HUES6 (cell line): Measurements from ENCODE around the gene CGB2.

ENCODE experiments used
- H3K27ac ChIP-seq: 2 replicates; pipeline ENCODE4 v1.7.0; 2013; ENCODE audit warnings: low read depth, mild to moderate bottlenecking, low read length, inconsistent platforms
- H3K27me3 ChIP-seq: 2 replicates; pipeline ENCODE4 v1.6.1; 2013; ENCODE audit warnings: low read length; ENCODE audit not compliant: control insufficient read depth, insufficient read depth
- H3K36me3 ChIP-seq: 2 replicates; pipeline ENCODE4 v1.6.1; 2013; ENCODE audit warnings: low read length; ENCODE audit not compliant: control insufficient read depth, insufficient read depth
- H3K4me1 ChIP-seq: 2 replicates; pipeline ENCODE4 v1.6.1; 2013; ENCODE audit warnings: low read length; ENCODE audit not compliant: control insufficient read depth, insufficient read depth
- H3K4me3 ChIP-seq: 2 replicates; pipeline ENCODE4 v1.5.1; 2013; ENCODE audit warnings: low read depth, low read length
- H3K9ac ChIP-seq: one replicate; pipeline ENCODE4 v1.6.1; 2013; ENCODE audit warnings: mild to moderate bottlenecking, low read length
- H3K9me3 ChIP-seq: 2 replicates; pipeline ENCODE4 v1.6.1; 2013; ENCODE audit warnings: low read depth, low read length; ENCODE audit not compliant: control insufficient read depth, insufficient read depth

Gene CGB2

DNA sequence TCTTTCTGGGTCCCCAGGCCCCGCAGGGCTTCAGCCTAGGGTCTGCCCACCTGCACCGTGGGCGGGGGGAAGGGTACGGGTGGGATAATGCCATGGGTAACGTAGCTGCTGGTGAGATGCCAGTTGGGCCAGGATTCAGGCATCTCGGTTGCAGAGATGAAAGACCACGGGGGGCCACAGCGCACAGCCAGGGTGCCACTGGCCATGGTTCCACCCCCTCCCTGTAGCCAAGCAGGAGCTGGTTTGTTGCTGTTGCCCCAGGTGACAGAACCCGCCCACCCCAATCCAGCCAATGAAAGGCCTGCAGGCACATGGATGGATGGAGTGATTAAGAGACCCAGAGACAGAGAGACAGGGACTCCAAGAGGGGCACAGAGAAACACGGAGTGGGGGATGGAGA is 26.9 kb downstream of the CGB2 start:
- H3K4me1 ChIP-seq, result peaks cover 15% of the 10 kb centered on the region; the same call in 1 of the 2 replicates
- H3K9ac ChIP-seq, result no peak overlapping the region
- H3K9me3 ChIP-seq, result no peaks in the 10 kb centered on the region
- no peak overlapping the region for H3K27ac ChIP-seq
- no peak overlapping the region for H3K4me3 ChIP-seq
- no peaks in the 10 kb centered on the region for H3K36me3 ChIP-seq
- H3K27me3 ChIP-seq, result peaks cover 66% of the 10 kb centered on the region

- Histone ChIP-seq H3K27me3 (peaks cover 62% of the 10 kb centered on the region), H3K27ac (no peak overlapping the region), H3K9ac (no peak overlapping the region), H3K9me3 (no peaks in the 10 kb centered on the region), H3K36me3 (no peaks in the 10 kb centered on the region), H3K4me3 (no peak overlapping the region), H3K4me1 (peaks cover 19% of the 10 kb centered on the region; the same call in 1 of the 2 replicates)
Observed at GRCh38 chr19:49059053-49059452, 27.4 kb downstream of the CGB2 start.

DNA sequence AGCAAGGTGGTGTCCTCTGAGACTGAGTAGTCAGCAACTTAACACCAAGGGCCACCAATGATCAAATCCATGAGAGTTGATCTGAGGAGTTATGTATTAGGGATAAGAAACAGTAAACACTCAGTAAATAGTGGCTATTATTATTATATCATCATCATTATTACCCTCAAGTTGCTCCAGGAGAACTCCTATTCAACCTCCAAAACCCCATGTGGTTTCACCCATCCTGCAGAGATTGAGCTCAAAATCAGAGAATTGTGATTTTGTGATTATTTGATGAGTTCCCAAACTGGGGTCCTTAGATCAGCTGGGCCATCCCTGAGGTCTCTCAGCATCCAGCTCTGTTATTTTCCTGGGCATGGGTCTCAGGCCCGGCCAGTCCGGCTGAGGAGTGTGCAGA is 29.3 kb downstream of the CGB2 start:
- no peaks in the 10 kb centered on the region for H3K9me3 ChIP-seq
- H3K4me1 ChIP-seq, result peaks cover 34% of the 10 kb centered on the region
- no peak overlapping the region for H3K9ac ChIP-seq
- H3K27me3 ChIP-seq, result peaks cover 59% of the 10 kb centered on the region
- H3K36me3 ChIP-seq, result no peaks in the 10 kb centered on the region
- H3K4me3 ChIP-seq, result no peak overlapping the region
- H3K27ac ChIP-seq, result no peak overlapping the region

DNA sequence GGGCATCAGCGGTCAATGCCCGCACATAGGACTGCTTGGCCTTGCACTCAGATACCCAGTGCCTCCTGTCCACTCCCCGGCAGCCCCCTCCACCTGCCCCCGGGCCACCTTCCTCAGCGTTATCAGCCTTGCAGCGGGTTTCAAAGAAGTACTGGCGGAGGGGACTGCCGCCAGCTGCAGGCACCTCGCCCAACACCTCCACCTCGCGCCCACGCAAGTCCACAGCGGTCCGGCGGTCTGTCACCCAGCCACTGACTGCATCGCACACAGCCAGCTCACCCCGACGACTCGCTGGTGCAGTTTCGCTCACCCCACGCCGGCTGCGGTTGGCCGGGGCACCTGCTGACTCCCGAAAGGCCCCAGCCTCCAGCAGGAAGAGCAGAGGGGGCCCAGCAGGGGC is 29.8 kb downstream of the CGB2 start:
- Histone ChIP-seq H3K9me3 (no peaks in the 10 kb centered on the region), H3K36me3 (no peaks in the 10 kb centered on the region), H3K27ac (no peak overlapping the region), H3K27me3 (peaks cover 59% of the 10 kb centered on the region), H3K4me3 (no peak overlapping the region), H3K9ac (no peak overlapping the region), H3K4me1 (peaks cover 35% of the 10 kb centered on the region)

DNA sequence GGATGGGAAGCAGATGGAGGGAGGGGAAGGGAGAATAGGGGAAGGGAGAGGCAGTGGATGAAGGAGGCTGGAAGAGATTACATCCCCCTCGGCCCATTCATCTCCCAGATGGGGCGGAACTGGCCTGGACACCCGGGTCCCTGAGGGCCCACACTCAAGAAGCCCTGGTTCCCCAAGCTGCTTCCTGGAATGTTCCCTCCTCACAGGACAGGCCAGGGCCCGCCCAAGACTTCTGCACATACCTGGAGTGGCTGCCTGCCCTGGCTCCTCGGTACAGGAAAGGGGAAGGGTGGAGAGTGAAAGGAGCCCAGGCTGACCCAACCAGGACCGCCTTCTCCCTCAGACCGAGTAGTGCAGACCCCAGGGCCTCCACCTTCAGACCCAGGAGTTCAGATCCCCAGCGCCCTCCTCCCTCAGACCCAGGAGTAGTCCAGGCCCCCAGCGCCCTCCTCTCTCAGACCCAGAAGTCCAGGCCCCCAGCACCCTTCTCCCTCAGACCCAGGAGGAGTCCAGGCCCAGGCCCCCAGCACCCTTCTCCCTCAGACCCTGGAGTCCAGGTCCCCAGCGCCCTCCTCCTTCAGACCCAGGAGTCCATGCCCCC is 32.4 kb downstream of the CGB2 start:
- Histone ChIP-seq H3K27me3 (peaks cover 59% of the 10 kb centered on the region), H3K27ac (no peak overlapping the region), H3K9me3 (no peaks in the 10 kb centered on the region), H3K9ac (no peak overlapping the region), H3K36me3 (no peaks in the 10 kb centered on the region), H3K4me1 (peaks cover 25% of the 10 kb centered on the region), H3K4me3 (peak overlapping the region; percentile 58)

- peak within 1 kb of the TSS; percentile 7 for H3K9ac ChIP-seq
- H3K27ac ChIP-seq, result no peak within 1 kb of the TSS
- H3K27me3 ChIP-seq, result peaks cover 60% of the 10 kb centered on the region
- H3K4me1 ChIP-seq, result peaks cover 25% of the 10 kb centered on the region
- H3K36me3 ChIP-seq, result no peaks in the 10 kb centered on the region
- H3K9me3 ChIP-seq, result no peaks in the 10 kb centered on the region
- H3K4me3 ChIP-seq, result peak within 1 kb of the TSS; percentile 58
Observed at GRCh38 chr19:49064768-49065611, 33.3 kb downstream of the CGB2 start, which contains the start of gene NTF4. TSS of gene NTF4 (minus strand) at chr19:49064818. CDS start at chr19:49061997, 2,821 bp downstream.

DNA sequence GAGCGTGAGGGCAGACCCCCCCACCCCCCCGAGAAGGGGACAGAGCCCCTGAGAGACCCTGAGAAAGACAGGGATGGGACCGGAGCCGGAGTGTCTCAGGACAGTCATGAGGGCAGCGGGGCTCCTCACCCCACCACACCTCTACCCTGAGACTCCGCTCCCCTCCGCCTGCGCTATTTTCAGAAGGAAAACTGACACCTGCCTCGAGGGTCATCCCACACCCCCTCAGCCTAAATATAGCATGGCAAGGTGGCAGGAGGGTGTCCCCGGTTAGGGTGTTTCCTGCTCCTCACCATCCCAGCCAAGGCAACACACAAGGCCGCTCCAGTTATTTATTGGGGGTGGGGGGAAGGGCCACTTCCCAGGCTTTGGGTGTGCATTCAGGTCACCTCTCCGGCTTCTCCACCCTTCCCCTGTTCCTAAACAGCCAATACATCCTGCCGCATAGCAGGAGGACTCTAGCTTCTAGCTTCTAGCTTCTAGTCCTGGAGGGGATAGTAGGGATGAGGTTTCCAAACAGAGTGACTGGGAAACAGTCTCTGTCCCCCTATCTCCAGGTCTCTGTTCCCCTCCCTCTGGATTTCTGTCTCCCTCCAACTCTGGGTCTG is 34.3 kb downstream of the CGB2 start:
- Histone ChIP-seq H3K9ac (no peak overlapping the region), H3K4me3 (peak overlapping the region; percentile 58; the same call in 1 of the 2 replicates), H3K27me3 (peaks cover 63% of the 10 kb centered on the region), H3K9me3 (0 out of 2 replicates have a peak, but pooled peaks cover 3% of the 10 kb centered on the region), H3K4me1 (peaks cover 25% of the 10 kb centered on the region), H3K27ac (no peak overlapping the region), H3K36me3 (no peaks in the 10 kb centered on the region)

DNA sequence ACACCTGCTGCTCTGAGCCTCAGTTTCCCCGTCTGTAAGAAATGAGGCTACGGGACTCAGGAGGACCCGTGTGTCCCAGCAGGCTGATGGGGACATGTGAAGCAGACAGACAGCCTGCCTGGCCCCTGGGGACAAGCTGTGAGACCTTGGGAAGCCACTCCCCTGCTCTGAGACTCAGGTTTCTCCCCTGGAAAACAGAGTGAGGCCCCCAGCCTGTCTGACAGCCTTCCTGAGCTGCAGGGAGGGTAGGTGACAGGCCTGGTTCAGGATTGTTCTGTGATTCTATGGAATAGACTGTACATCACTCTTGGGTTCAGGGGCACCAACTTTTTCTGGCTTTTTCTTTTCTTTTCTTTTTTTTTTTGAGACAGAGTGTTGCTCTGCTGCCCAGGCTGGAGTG is 35.9 kb downstream of the CGB2 start:
- H3K27me3 ChIP-seq, result peaks cover 73% of the 10 kb centered on the region
- no peaks in the 10 kb centered on the region for H3K36me3 ChIP-seq
- H3K4me3 ChIP-seq, result no peak overlapping the region
- no peak overlapping the region for H3K27ac ChIP-seq
- H3K4me1 ChIP-seq, result peaks cover 25% of the 10 kb centered on the region
- H3K9ac ChIP-seq, result no peak overlapping the region
- H3K9me3 ChIP-seq, result 0 out of 2 replicates have a peak, but pooled peaks cover 3% of the 10 kb centered on the region

GRCh38 chr19:49069026-49069425 is 37.3 kb downstream of the CGB2 start:
- H3K27ac ChIP-seq, result no peak overlapping the region
- no peak overlapping the region for H3K4me3 ChIP-seq
- H3K27me3 ChIP-seq, result peaks cover 87% of the 10 kb centered on the region
- no peaks in the 10 kb centered on the region for H3K36me3 ChIP-seq
- 0 out of 2 replicates have a peak, but pooled peaks cover 3% of the 10 kb centered on the region for H3K9me3 ChIP-seq
- peaks cover 25% of the 10 kb centered on the region for H3K4me1 ChIP-seq
- H3K9ac ChIP-seq, result no peak overlapping the region

GRCh38 chr19:49070416-49070815 is 38.7 kb downstream of the CGB2 start:
- H3K4me1 ChIP-seq, result peaks cover 16% of the 10 kb centered on the region
- no peaks in the 10 kb centered on the region for H3K36me3 ChIP-seq
- H3K27ac ChIP-seq, result no peak overlapping the region
- peaks cover 92% of the 10 kb centered on the region for H3K27me3 ChIP-seq
- no peak overlapping the region for H3K9ac ChIP-seq
- H3K9me3 ChIP-seq, result 0 out of 2 replicates have a peak, but pooled peaks cover 3% of the 10 kb centered on the region
- no peak overlapping the region for H3K4me3 ChIP-seq
